HCT116 (cell line): ENCODE data around the gene MEIS1. TPM values are rescaled to one million over a fixed set of nuclear protein-coding genes. Genes with fewer than 3 reads are reported as not detected.

Experiments used
- ATAC-seq: fragments of 200-7000 bp; cut with Tn5 transposase; 2 replicates; pipeline ENCODE4 v1.9.1; 2020; ENCODE audit warnings: mild to moderate bottlenecking, moderate library complexity
- BruUV-seq: library from RNA; stranded (reverse); fragments of 400-500 nt; replicated peaks from 2 replicates; lab custom pipeline; 2021; lab: Mats Ljungman, UMichigan
- CTCF ChIA-PET: fragments of 300-600 bp; sonication (Branson Sonifier 250); formaldehyde crosslinking; loops from one replicate; lab custom pipeline; 2021; ENCODE audit warnings: antibody characterized with exemption; lab: Charles Lee
- POLR2A ChIA-PET: fragments of 300-600, 350-600 bp; sonication (Branson Sonifier 250); formaldehyde crosslinking; loops from one replicate; lab custom pipeline; 2021; ENCODE audit warnings: antibody characterized with exemption; lab: Charles Lee
- RAD21 ChIA-PET, 2 experiments: fragments of 300-600 bp; sonication (Branson Sonifier 250); formaldehyde crosslinking; loops; one replicate each; lab custom pipeline; 2023; ENCODE audit warnings: low total read pairs in 2 of 2; ENCODE audit not compliant: uncharacterized antibody in 2 of 2, unreplicated experiment in 2 of 2, low non-redundant PET in 1 of 2; lab: Charles Lee
- DNase-seq: peaks from one replicate; pipeline ENCODE4 v3.0.0-alpha.2; 2010; ENCODE audit warnings: low read depth, low spot score
- H2AFZ ChIP-seq: fragments of 200-600 bp; shearing (Covaris generic), sonication (generic); 2 replicates; pipeline ENCODE4 v1.6.1; 2017; ENCODE audit warnings: low read depth, mixed run types, mixed read lengths, antibody characterized with exemption, low read length; ENCODE audit not compliant: poor library complexity, severe bottlenecking
- H3K27ac ChIP-seq: 2 replicates; pipeline ENCODE4 v1.5.1; 2012; ENCODE audit warnings: low read depth, low read length
- H3K27me3 ChIP-seq: fragments of 200-600 bp; sonication (generic); 2 replicates; pipeline ENCODE4 v1.6.1; 2016; ENCODE audit warnings: mixed run types, low read length, mixed read lengths; ENCODE audit not compliant: insufficient read depth
- H3K36me3 ChIP-seq, 2 experiments: fragments of 200-500 bp in 1 of 2; fragments of 200-600 bp in 1 of 2; sonication (Bioruptor generic) in 1 of 2; sonication (generic) in 1 of 2; 2 replicates each; pipeline versions ENCODE4 v1.5.1 to v1.6.1; 2014 to 2016; ENCODE audit warnings: low read length in 2 of 2, inconsistent platforms in 1 of 2, mixed read lengths in 1 of 2, mixed run types in 1 of 2; ENCODE audit not compliant: insufficient read depth in 2 of 2, control insufficient read depth in 1 of 2
- H3K4me1 ChIP-seq, 2 experiments: fragments of 200-600 bp in 1 of 2; sonication (generic) in 1 of 2; 2 replicates each; pipeline versions ENCODE4 v1.5.1 to v1.6.1; 2012 to 2017; ENCODE audit warnings: low read length in 2 of 2, inconsistent platforms in 1 of 2, mild to moderate bottlenecking in 1 of 2, mixed read lengths in 1 of 2, mixed run types in 1 of 2, moderate library complexity in 1 of 2; ENCODE audit not compliant: insufficient read depth in 2 of 2, control insufficient read depth in 1 of 2
- H3K4me2 ChIP-seq: fragments of 200-600 bp; sonication (generic); 2 replicates; pipeline ENCODE4 v1.6.1; 2017; ENCODE audit warnings: mixed run types, low read length, mixed read lengths
- H3K4me3 ChIP-seq, 2 experiments: fragments of 200-600 bp in 1 of 2; sonication (generic) in 1 of 2; replicated peaks in 1 of 2; 2 replicates each; pipeline ENCODE4 v1.5.1; 2011 to 2016; ENCODE audit warnings: low read length in 2 of 2, control low read depth in 1 of 2, low read depth in 1 of 2, mild to moderate bottlenecking in 1 of 2, mixed read lengths in 1 of 2, mixed run types in 1 of 2
- H3K79me2 ChIP-seq: fragments of 200-600 bp; sonication (generic); 2 replicates; pipeline ENCODE4 v1.6.1; 2017; ENCODE audit warnings: mild to moderate bottlenecking, mixed run types, low read length, moderate library complexity, mixed read lengths; ENCODE audit not compliant: insufficient read depth
- H3K9ac ChIP-seq: fragments of 200-600 bp; sonication (generic); 2 replicates; pipeline ENCODE4 v1.6.1; 2016; ENCODE audit warnings: low read length, mixed read lengths
- H3K9me2 ChIP-seq: fragments of 200-600 bp; sonication (generic), shearing (Covaris generic); 2 replicates; pipeline ENCODE4 v1.6.1; 2017; ENCODE audit warnings: mixed run types, mild to moderate bottlenecking, moderate library complexity; ENCODE audit not compliant: insufficient read depth
- H3K9me3 ChIP-seq, 2 experiments: fragments of 200-500 bp in 1 of 2; fragments of 200-600 bp in 1 of 2; sonication (Bioruptor generic) in 1 of 2; sonication (generic) in 1 of 2; 2 replicates each; pipeline ENCODE4 v1.6.1; 2014 to 2017; ENCODE audit warnings: low read length in 2 of 2, mixed read lengths in 2 of 2, inconsistent platforms in 1 of 2, low read depth in 1 of 2, mild to moderate bottlenecking in 1 of 2, mixed run types in 1 of 2, moderate library complexity in 1 of 2; ENCODE audit not compliant: control insufficient read depth in 1 of 2, insufficient read depth in 1 of 2
- H4K20me1 ChIP-seq: fragments of 200-600 bp; sonication (generic), shearing (Covaris generic); 2 replicates; pipeline ENCODE4 v1.6.1; 2017; ENCODE audit warnings: mixed run types, mild to moderate bottlenecking, moderate library complexity; ENCODE audit not compliant: insufficient read depth
- ATF3 ChIP-seq: IDR thresholded peaks from 2 replicates; pipeline ENCODE4 v1.6.1; 2012
- CBX3 ChIP-seq: IDR thresholded peaks from 2 replicates; pipeline ENCODE4 v1.6.1; 2012; ENCODE audit warnings: low read depth
- CTCF ChIP-seq, 3 experiments: fragments of 200-600 bp in 1 of 3; sonication (generic) in 1 of 3; IDR thresholded peaks in 2 of 3; conservative IDR thresholded peaks in 1 of 3; 2 replicates each; pipeline ENCODE4 v1.5.1; 2012 to 2017; ENCODE audit warnings: low read depth in 2 of 3, low read length in 2 of 3, antibody characterized with exemption in 1 of 3, borderline replicate concordance in 1 of 3, control low read depth in 1 of 3, mild to moderate bottlenecking in 1 of 3, mixed read lengths in 1 of 3, mixed run types in 1 of 3, moderate library complexity in 1 of 3; ENCODE audit not compliant: insufficient read depth in 1 of 3
- JUND ChIP-seq: IDR thresholded peaks from 2 replicates; pipeline ENCODE4 v1.6.1; 2012
- REST ChIP-seq: IDR thresholded peaks from 2 replicates; pipeline ENCODE4 v1.6.1; 2012; ENCODE audit warnings: low read depth
- SIN3A ChIP-seq: IDR thresholded peaks from 2 replicates; pipeline ENCODE4 v1.6.1; 2012; ENCODE audit warnings: low read depth
- SRF ChIP-seq: IDR thresholded peaks from 2 replicates; pipeline ENCODE4 v1.6.1; 2012; ENCODE audit warnings: low read depth
- TCF7L2 ChIP-seq: IDR thresholded peaks from 2 replicates; pipeline ENCODE4 v1.7.0; 2011; ENCODE audit warnings: borderline replicate concordance, inconsistent platforms; ENCODE audit not compliant: insufficient read depth, insufficient read length; ENCODE audit errors: extremely low read depth
- ZBTB33 ChIP-seq: IDR thresholded peaks from 2 replicates; pipeline ENCODE4 v1.6.1; 2011; ENCODE audit warnings: mild to moderate bottlenecking, low read length, moderate library complexity; ENCODE audit not compliant: insufficient replicate concordance; ENCODE audit errors: extremely low read depth
- intact Hi-C: fragments of 100-400 bp; cut with micrococcal nuclease; formaldehyde crosslinking; loops from 2 replicates; pipeline ENCODE4 v1.10.0; 2022
- total RNA-seq: library from RNA; stranded (reverse); gene quantifications from one replicate; pipeline ENCODE4 v1.2.1, GENCODE V29; 2021; ENCODE audit not compliant: unreplicated experiment

The MEIS1 gene
- total RNA-seq, 1 experiment from 2014 or later = 0.32 TPM

GRCh38 chr2:66498289-66498975, 63.5 kb downstream of the MEIS1 start:
- Histone ChIP-seq H3K4me1 (no peaks in the 10 kb centered on the region), H3K4me2 (no peak overlapping the region), H3K27me3 (no peaks in the 10 kb centered on the region), H3K4me3 (no peak overlapping the region), H3K9ac (no peak overlapping the region), H3K79me2 (no peaks in the 10 kb centered on the region), H4K20me1 (no peaks in the 10 kb centered on the region), H3K9me3 (no peaks in the 10 kb centered on the region; a peak in 1 of 4 replicates), H3K36me3 (no peaks in the 10 kb centered on the region), H3K27ac (no peak overlapping the region), H3K9me2 (no peaks in the 10 kb centered on the region), H2AFZ (no peak overlapping the region)
- BruUV-seq = no TSS peak
- no peak for ATAC-seq
- ChIA-PET RAD21 (no interaction called here), CTCF (no interaction called here), POLR2A (no interaction called here)
- TF ChIP-seq SIN3A = no peak
- TF ChIP-seq CBX3 = no peak
- TF ChIP-seq TCF7L2 = no peak
- no peak for TF ChIP-seq JUND
- no peak for TF ChIP-seq ZBTB33
- TF ChIP-seq REST = no peak
- no peak for TF ChIP-seq CTCF (IDR thresholded peaks at IDR 0.05 in 2 of 3, conservative IDR thresholded peaks at IDR 0.05 in 1 of 3; ENCODE audit: borderline replicate concordance in 1 of 3, insufficient read depth in 1 of 3, low read depth in 2 of 3, low read length in 2 of 3)
- TF ChIP-seq ATF3 = no peak
- TF ChIP-seq SRF = no peak
- no peak for DNase-seq
- intact Hi-C loops = no loop called here
